SHP77 (cell line): Measurements from ENCODE around the gene TBC1D2.

Source experiments
- DNase-seq, 2 experiments: peaks; one replicate each; lab custom pipeline; 2025; lab: John Stamatoyannopoulos, UW

TBC1D2 gene

GRCh38 chr9:98171176-98171925 lies 84.1 kb downstream of the TBC1D2 start:
- no peak for DNase-seq

GRCh38 chr9:98168941-98169488 lies 86.4 kb downstream of the TBC1D2 start:
- peak in 1 of 2 experiments; percentile 54 for DNase-seq

- DNase-seq: no peak
Measured at GRCh38 chr9:98168153-98168780, 87.2 kb downstream of the TBC1D2 start.

GRCh38 chr9:98164912-98165311 lies 90.5 kb downstream of the TBC1D2 start:
- no peak for DNase-seq

- DNase-seq: no peak
Measured at GRCh38 chr9:98162613-98163012, 92.8 kb downstream of the TBC1D2 start.

GRCh38 chr9:98161851-98162250 lies 93.6 kb downstream of the TBC1D2 start:
- DNase-seq: no peak

- DNase-seq: no peak
Measured at GRCh38 chr9:98159790-98160189, 95.7 kb downstream of the TBC1D2 start.

GRCh38 chr9:98159301-98159700 lies 96.1 kb downstream of the TBC1D2 start:
- DNase-seq: no peak

GRCh38 chr9:98158071-98158831 lies 97.2 kb downstream of the TBC1D2 start:
- DNase-seq: peak; percentile 89 to 94

GRCh38 chr9:98157372-98157771 lies 98.1 kb downstream of the TBC1D2 start:
- no peak for DNase-seq

GRCh38 chr9:98154678-98155077 lies 100.8 kb downstream of the TBC1D2 start:
- no peak for DNase-seq

- DNase-seq: no peak
Measured at GRCh38 chr9:98152526-98152925, 102.9 kb downstream of the TBC1D2 start.

- no peak for DNase-seq
Measured at GRCh38 chr9:98150721-98151120, 104.7 kb downstream of the TBC1D2 start.

GRCh38 chr9:98150164-98150563 lies 105.3 kb downstream of the TBC1D2 start:
- no peak for DNase-seq

GRCh38 chr9:98149422-98149821 lies 106.0 kb downstream of the TBC1D2 start:
- no peak for DNase-seq
